GM12878 (cell line): Measurements from ENCODE around the gene PDE11A.

Experiments used
- POLR2A ChIP-seq: IDR thresholded peaks from 2 replicates; pipeline ENCODE4 v1.6.1; 2011; ENCODE audit warnings: low read depth, mild to moderate bottlenecking, low read length
- RFX5 ChIP-seq: IDR thresholded peaks from 2 replicates; pipeline ENCODE4 v1.6.1; 2011; ENCODE audit warnings: low read depth, low read length, improper control_type of control experiment
- SPI1 ChIP-seq: IDR thresholded peaks from 2 replicates; pipeline ENCODE4 v1.6.1; 2011; ENCODE audit warnings: low read depth, mild to moderate bottlenecking, low read length, moderate library complexity, borderline replicate concordance; ENCODE audit not compliant: insufficient read depth

GRCh38 chr2:177810906-177811305, 261.7 kb downstream of the PDE11A start:
- no peak for TF ChIP-seq POLR2A
- TF ChIP-seq RFX5 = no peak
- no peak for TF ChIP-seq SPI1
